Ishikawa (cell line): ENCODE results near the gene ZNF571.
A peak's percentile ranks its signal among the peaks of the same experiment; 100 is the strongest.

Experiments used
- CEBPB ChIP-seq: IDR thresholded peaks from 2 replicates; pipeline ENCODE4 v1.6.1; 2012
- CREB1 ChIP-seq: IDR thresholded peaks from 2 replicates; pipeline ENCODE4 v1.6.1; 2012; ENCODE audit warnings: low read depth
- EGR1 ChIP-seq: IDR thresholded peaks from 2 replicates; pipeline ENCODE4 v1.6.1; 2012
- EP300 ChIP-seq: IDR thresholded peaks from 2 replicates; pipeline ENCODE4 v1.6.1; 2012; ENCODE audit warnings: borderline replicate concordance
- FOXM1 ChIP-seq: IDR thresholded peaks from 2 replicates; pipeline ENCODE4 v1.6.1; 2012; ENCODE audit warnings: low read depth, borderline replicate concordance
- NFIC ChIP-seq: IDR thresholded peaks from 2 replicates; pipeline ENCODE4 v1.6.1; 2012
- RAD21 ChIP-seq: IDR thresholded peaks from 2 replicates; pipeline ENCODE4 v1.6.1; 2012; ENCODE audit warnings: low read depth
- REST ChIP-seq: IDR thresholded peaks from 2 replicates; pipeline ENCODE4 v1.6.1; 2012; ENCODE audit warnings: low read depth, mild to moderate bottlenecking
- TAF1 ChIP-seq: IDR thresholded peaks from 2 replicates; pipeline ENCODE4 v1.6.1; 2012; ENCODE audit warnings: low read depth, mild to moderate bottlenecking
- TCF12 ChIP-seq: IDR thresholded peaks from 2 replicates; pipeline ENCODE4 v1.6.1; 2012; ENCODE audit warnings: low read depth
- TEAD4 ChIP-seq: IDR thresholded peaks from 2 replicates; pipeline ENCODE4 v1.6.1; 2012
- YY1 ChIP-seq: IDR thresholded peaks from 2 replicates; pipeline ENCODE4 v1.6.1; 2012; ENCODE audit warnings: low read depth
- ZBTB7A ChIP-seq: IDR thresholded peaks from 2 replicates; pipeline ENCODE4 v1.6.1; 2012; ENCODE audit warnings: low read depth
- TF ChIP-seq, protein P1 (sequence below): IDR thresholded peaks from 2 replicates; pipeline ENCODE4 v1.6.1; 2012
- TF ChIP-seq, protein P2 (sequence below): IDR thresholded peaks from 2 replicates; pipeline ENCODE4 v1.6.1; 2012

The ZNF571 gene

DNA sequence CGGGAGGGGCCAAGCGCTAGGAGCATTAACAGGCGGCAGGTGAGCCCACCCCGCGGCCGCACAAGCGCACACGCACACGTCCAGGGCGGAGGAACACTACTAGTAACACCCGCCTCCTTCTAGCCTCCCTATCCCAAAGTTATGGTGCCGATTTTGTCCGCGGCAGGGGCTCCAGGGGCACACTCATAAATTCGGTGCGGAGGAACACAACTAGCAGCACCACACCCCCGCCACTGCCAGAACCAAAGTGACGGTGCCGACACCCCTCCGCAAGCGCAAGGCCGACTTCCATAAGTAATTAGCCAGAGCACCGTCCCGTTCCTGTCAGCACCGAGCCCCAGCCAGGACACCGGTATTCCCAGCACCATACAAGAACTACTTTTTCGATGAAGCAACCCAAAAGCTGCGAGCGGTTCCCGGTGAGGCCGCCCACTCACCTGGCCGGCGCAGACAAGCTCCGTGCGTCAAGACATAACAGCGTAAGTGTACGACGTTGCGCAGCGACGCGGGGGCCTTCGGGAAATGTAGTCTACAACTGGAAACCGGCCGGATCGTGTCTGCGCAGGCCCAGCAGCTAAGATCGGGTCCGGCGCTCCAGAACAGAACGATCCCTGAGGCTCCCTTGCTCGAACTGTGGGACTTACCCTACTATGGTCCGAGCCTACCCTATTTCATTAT is at the start of gene ZNF571, which contains the start of gene ZNF540:
Gene ZNF571, minus strand, starts transcription at position 489 of the 678 bp plus-strand sequence. CDS start 8,116 bp downstream, outside the sequence.
Gene ZNF540, plus strand, starts transcription at position 573 of the 678 bp plus-strand sequence. CDS start 3,572 bp downstream, outside the sequence.
- TF ChIP-seq RAD21 = no peak
- peak; percentile 65 for TF ChIP-seq YY1
- no peak for TF ChIP-seq REST
- peak; percentile 95 for TF ChIP-seq EGR1
- peak; percentile 43; the same call in 1 of the 2 replicates for TF ChIP-seq TCF12
- no peak for TF ChIP-seq ZBTB7A
- TF ChIP-seq, protein P1, sequence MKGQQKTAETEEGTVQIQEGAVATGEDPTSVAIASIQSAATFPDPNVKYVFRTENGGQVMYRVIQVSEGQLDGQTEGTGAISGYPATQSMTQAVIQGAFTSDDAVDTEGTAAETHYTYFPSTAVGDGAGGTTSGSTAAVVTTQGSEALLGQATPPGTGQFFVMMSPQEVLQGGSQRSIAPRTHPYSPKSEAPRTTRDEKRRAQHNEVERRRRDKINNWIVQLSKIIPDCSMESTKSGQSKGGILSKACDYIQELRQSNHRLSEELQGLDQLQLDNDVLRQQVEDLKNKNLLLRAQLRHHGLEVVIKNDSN = 0 out of 2 replicates have a peak, but pooled peaks have one; percentile 3
- TF ChIP-seq, protein P2, sequence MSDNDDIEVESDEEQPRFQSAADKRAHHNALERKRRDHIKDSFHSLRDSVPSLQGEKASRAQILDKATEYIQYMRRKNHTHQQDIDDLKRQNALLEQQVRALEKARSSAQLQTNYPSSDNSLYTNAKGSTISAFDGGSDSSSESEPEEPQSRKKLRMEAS = no peak; the same call in 1 of the 2 replicates
- peak; percentile 57 for TF ChIP-seq CREB1
- TF ChIP-seq FOXM1 = no peak
- TF ChIP-seq TAF1 = peak; percentile 49; the same call in 1 of the 2 replicates
- TF ChIP-seq NFIC = no peak
- 0 out of 2 replicates have a peak, but pooled peaks have one; percentile 4 for TF ChIP-seq TEAD4
- TF ChIP-seq CEBPB = peak; percentile 65
- no peak for TF ChIP-seq EP300

DNA sequence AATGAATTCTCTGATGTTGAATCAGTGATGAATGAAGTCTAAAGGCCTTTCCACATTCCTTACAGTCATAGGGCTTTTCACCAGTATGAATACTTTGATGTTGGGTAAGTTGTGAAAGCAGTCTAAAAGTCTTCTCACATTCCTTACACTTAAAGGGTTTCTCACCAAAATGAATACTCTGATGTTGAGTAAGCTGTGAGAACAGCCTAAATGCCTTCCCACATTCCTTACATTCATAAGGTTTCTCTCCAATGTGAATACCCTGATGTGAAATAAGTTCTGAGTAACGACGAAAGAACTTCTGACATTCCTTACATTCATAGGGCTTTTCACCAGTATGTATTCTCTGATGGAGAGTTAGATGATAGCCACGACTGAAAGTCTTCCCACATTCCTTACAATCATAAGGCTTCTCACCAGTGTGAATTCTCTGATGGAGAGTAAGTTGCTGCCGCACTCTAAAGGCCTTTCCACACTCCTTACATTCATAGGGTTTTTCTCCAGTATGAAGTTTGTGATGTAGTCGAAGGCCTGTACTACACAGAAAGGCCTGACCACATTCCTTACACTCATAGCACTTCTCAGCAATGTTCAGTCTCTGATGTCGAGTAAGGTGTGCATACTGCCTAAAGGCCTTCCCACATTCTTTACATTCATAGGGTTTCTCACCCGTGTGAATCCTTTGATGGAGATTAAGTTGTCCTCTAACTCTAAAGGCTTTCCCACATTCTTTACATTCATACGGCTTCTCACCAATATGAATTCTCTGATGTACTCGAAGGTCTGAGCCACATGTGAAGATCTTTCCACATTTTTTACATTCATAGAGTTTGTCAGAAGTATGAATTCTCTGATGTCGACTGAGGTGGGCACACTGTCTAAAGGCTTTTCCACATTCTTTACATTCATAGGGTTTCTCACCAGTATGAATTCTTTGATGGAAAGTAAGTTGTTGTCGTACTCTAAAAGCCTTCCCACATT is 40.8 kb upstream of the ZNF571 start:
- no peak for TF ChIP-seq REST
- no peak for TF ChIP-seq FOXM1
- no peak for TF ChIP-seq TEAD4
- TF ChIP-seq TCF12 = no peak
- TF ChIP-seq, protein P2 = no peak
- TF ChIP-seq ZBTB7A = no peak
- TF ChIP-seq TAF1 = no peak
- no peak for TF ChIP-seq YY1
- no peak for TF ChIP-seq NFIC
- TF ChIP-seq, protein P1 = no peak
- TF ChIP-seq RAD21 = no peak
- no peak for TF ChIP-seq EP300
- TF ChIP-seq CEBPB = no peak
- TF ChIP-seq EGR1 = no peak
- no peak for TF ChIP-seq CREB1

DNA sequence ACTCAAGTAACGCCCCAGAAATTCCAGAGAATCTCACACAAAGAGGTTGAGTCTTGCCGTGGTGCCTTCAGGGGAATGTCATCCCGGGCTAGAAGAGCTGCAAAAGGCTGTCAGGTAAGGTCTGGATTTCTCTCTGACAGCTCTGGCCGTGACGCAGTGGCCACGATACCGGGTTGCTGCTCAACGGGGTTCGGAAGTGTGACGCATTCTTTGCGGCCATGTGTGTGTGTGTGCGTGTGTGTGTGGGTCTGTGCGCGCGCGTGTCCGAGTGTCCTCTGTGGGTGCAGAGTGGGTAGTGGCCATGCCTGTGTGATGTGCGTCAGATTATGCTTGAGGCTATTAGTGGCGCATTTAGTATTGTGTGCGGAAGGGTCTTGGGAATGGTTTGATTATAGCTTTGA is 390 bp upstream of the ZNF571 start:
- TF ChIP-seq FOXM1 = no peak
- TF ChIP-seq REST = no peak
- TF ChIP-seq CREB1 = no peak
- TF ChIP-seq, protein P2 = peak; percentile 44
- no peak for TF ChIP-seq TCF12
- no peak for TF ChIP-seq ZBTB7A
- TF ChIP-seq EGR1 = no peak
- TF ChIP-seq, protein P1 = no peak; the same call in 1 of the 2 replicates
- no peak for TF ChIP-seq EP300
- 0 out of 2 replicates have a peak, but pooled peaks have one; percentile 46 for TF ChIP-seq YY1
- no peak for TF ChIP-seq CEBPB
- TF ChIP-seq TEAD4 = peak; percentile 12; the same call in 1 of the 2 replicates
- no peak for TF ChIP-seq TAF1
- no peak for TF ChIP-seq RAD21
- TF ChIP-seq NFIC = no peak
